Neural cell (in vitro differentiated cells): ENCODE measurements around the gene ATP6AP1. TPM values are rescaled to one million over a fixed set of nuclear protein-coding genes. Genes with fewer than 3 reads are reported as not detected.

ENCODE experiments used
- H2AFZ ChIP-seq: fragments of 200-600, 300-800 bp; sonication (generic), shearing (Covaris generic); 2 replicates; pipeline ENCODE4 v1.6.0; 2014; ENCODE audit warnings: low read depth, mild to moderate bottlenecking, antibody characterized with exemption, low read length, moderate library complexity
- H3F3A ChIP-seq: fragments of 200-600 bp; shearing (Covaris generic); 2 replicates; pipeline ENCODE4 v1.6.1; 2016; ENCODE audit warnings: mild to moderate bottlenecking, moderate library complexity, mixed read lengths, antibody characterized with exemption, low read length; ENCODE audit not compliant: insufficient read depth, poor library complexity, severe bottlenecking
- H3K27ac ChIP-seq: fragments of 200-600, 300-800 bp; sonication (generic), shearing (Covaris generic); 2 replicates; pipeline ENCODE4 v1.5.1; 2014; ENCODE audit warnings: mild to moderate bottlenecking, low read length, moderate library complexity
- H3K27me3 ChIP-seq: fragments of 300-800, 200-600 bp; sonication (generic), shearing (Covaris generic); 2 replicates; pipeline ENCODE4 v1.6.0; 2014; ENCODE audit warnings: mild to moderate bottlenecking, low read depth, low read length, moderate library complexity; ENCODE audit not compliant: insufficient read depth
- H3K36me3 ChIP-seq: fragments of 300-800, 200-600 bp; sonication (generic), shearing (Covaris generic); 2 replicates; pipeline ENCODE4 v1.5.1; 2014; ENCODE audit warnings: mild to moderate bottlenecking, antibody characterized with exemption, low read length, moderate library complexity; ENCODE audit not compliant: insufficient read depth
- H3K4me2 ChIP-seq: fragments of 300-800, 200-600 bp; sonication (generic), shearing (Covaris generic); 2 replicates; pipeline ENCODE4 v1.6.0; 2014; ENCODE audit warnings: mild to moderate bottlenecking, low read length
- H3K4me3 ChIP-seq: fragments of 300-800, 200-600 bp; sonication (generic), shearing (Covaris generic); 2 replicates; pipeline ENCODE4 v1.5.1; 2014; ENCODE audit warnings: mild to moderate bottlenecking, low read length, moderate library complexity
- H3K79me2 ChIP-seq: fragments of 200-600 bp; shearing (Covaris generic); replicated peaks from 2 replicates; pipeline ENCODE4 v1.6.0; 2014; ENCODE audit warnings: mild to moderate bottlenecking, low read length, moderate library complexity; ENCODE audit not compliant: insufficient read depth
- H3K9ac ChIP-seq: fragments of 300-800, 200-600 bp; sonication (generic), shearing (Covaris generic); 2 replicates; pipeline ENCODE4 v1.6.1; 2016; ENCODE audit warnings: mild to moderate bottlenecking, low read length, mixed read lengths
- H3K9me2 ChIP-seq: fragments of 200-600 bp; shearing (Covaris generic); 2 replicates; pipeline ENCODE4 v1.6.1; 2016; ENCODE audit warnings: mild to moderate bottlenecking, low read length, mixed read lengths; ENCODE audit not compliant: insufficient read depth
- H3K9me3 ChIP-seq: fragments of 200-600, 300-800 bp; sonication (generic), shearing (Covaris generic); 2 replicates; pipeline ENCODE4 v1.6.1; 2016; ENCODE audit warnings: mild to moderate bottlenecking, mixed run types, low read length, moderate library complexity, mixed read lengths
- H4K20me1 ChIP-seq: fragments of 200-600 bp; shearing (Covaris generic); 2 replicates; pipeline ENCODE4 v1.6.1; 2016; ENCODE audit warnings: mild to moderate bottlenecking, mixed run types; ENCODE audit not compliant: insufficient read depth
- CTCF ChIP-seq: fragments of 450-650 bp; IDR thresholded peaks from 2 replicates; pipeline ENCODE4 v1.5.1; 2014; ENCODE audit warnings: antibody characterized with exemption, mild to moderate bottlenecking, moderate library complexity; ENCODE audit not compliant: poor library complexity, severe bottlenecking
- EP300 ChIP-seq: fragments of 450-650 bp; conservative IDR thresholded peaks from 2 replicates; pipeline ENCODE4 v1.6.1; 2014; ENCODE audit warnings: antibody characterized with exemption, mild to moderate bottlenecking, moderate library complexity; ENCODE audit not compliant: poor library complexity, severe bottlenecking
- EZH2 ChIP-seq: fragments of 200-600, 300-800 bp; shearing (Covaris generic), sonication (generic); IDR thresholded peaks from 2 replicates; pipeline ENCODE4 v1.6.1; 2014; ENCODE audit warnings: antibody characterized with exemption, low read length, borderline replicate concordance, mild to moderate bottlenecking; ENCODE audit not compliant: insufficient read depth, poor library complexity, severe bottlenecking
- MXI1 ChIP-seq: fragments of 450-650 bp; conservative IDR thresholded peaks from 2 replicates; pipeline ENCODE4 v1.6.1; 2014; ENCODE audit warnings: antibody characterized with exemption, mild to moderate bottlenecking; ENCODE audit not compliant: poor library complexity, severe bottlenecking
- POLR2AphosphoS5 ChIP-seq: IDR thresholded peaks from 2 replicates; pipeline ENCODE4 v1.6.1; 2012
- RAD21 ChIP-seq: fragments of 450-650 bp; conservative IDR thresholded peaks from 2 replicates; pipeline ENCODE4 v1.6.1; 2014; ENCODE audit warnings: antibody characterized with exemption, mild to moderate bottlenecking, moderate library complexity
- REST ChIP-seq: IDR thresholded peaks from 2 replicates; pipeline ENCODE4 v1.6.1; 2012; ENCODE audit warnings: borderline replicate concordance
- SMC3 ChIP-seq: fragments of 450-650 bp; conservative IDR thresholded peaks from 2 replicates; pipeline ENCODE4 v1.6.1; 2014; ENCODE audit warnings: antibody characterized with exemption, mild to moderate bottlenecking, moderate library complexity; ENCODE audit not compliant: poor library complexity
- TAF1 ChIP-seq: IDR thresholded peaks from 2 replicates; pipeline ENCODE4 v1.6.1; 2012; ENCODE audit warnings: low read depth
- polyA plus RNA-seq: library from polyadenylated mRNA; depleted of rRNA; stranded (reverse); fragments of >200 nt; gene quantifications from 2 replicates; pipeline ENCODE4 v1.2.3, GENCODE V29; 2014

The ATP6AP1 gene
- polyA plus RNA-seq, 1 donor from 2014 or later: 126 TPM

DNA sequence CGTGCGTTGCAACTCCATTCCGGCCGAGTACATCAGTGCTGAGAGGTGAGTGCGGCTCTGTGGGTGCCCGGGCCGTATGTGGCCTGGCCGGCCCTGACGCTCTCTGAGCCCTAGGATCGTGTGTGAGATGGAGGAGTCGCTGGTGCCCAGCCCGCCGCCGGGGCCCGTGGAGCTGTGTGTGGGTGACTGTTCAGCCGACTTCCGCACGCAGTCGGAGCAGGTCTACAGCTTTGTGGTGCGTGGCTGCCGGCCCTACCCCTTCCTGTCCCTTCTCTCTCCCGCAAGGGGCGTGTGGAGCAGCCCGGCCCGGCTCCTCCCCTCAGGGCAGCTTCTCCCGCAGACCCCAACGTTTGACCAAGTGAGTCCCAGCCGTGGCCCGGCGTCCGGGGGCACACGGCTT, 37.6 kb downstream of the ATP6AP1 start:
- Histone ChIP-seq H3K27me3 (no peaks in the 10 kb centered on the region), H3K4me2 (no peak overlapping the region), H3K9me2 (no peaks in the 10 kb centered on the region), H3K9me3 (no peaks in the 10 kb centered on the region), H3K36me3 (no peaks in the 10 kb centered on the region), H3K4me3 (no peak overlapping the region), H3K79me2 (no peaks in the 10 kb centered on the region), H2AFZ (no peak overlapping the region), H4K20me1 (no peaks in the 10 kb centered on the region), H3K9ac (no peak overlapping the region), H3F3A (no peaks in the 10 kb centered on the region), H3K27ac (no peak overlapping the region)
- TF ChIP-seq RAD21 (no peak), SMC3 (no peak), CTCF (no peak), EP300 (no peak)

DNA sequence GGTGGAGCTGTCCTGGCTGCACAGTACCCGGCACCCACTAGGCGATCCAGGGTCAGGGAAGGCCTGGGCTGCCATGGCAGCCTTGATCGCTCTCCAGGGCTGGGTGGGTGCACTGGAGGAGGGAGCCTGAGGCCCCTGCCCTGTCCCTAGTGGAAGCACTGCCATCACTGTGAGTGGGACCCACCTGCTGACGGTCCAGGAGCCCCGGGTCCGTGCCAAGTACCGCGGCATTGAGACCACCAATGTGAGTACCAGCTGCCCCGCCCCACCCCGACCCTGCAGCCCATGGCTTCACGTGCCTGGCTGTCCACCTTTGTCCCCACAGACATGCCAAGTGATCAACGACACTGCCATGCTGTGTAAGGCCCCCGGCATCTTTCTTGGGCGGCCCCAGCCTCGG, 38.4 kb downstream of the ATP6AP1 start:
- Histone ChIP-seq H3K4me2 (no peak overlapping the region), H3K9me3 (no peaks in the 10 kb centered on the region), H3K27me3 (no peaks in the 10 kb centered on the region), H3K36me3 (no peaks in the 10 kb centered on the region), H2AFZ (no peak overlapping the region), H3K9me2 (no peaks in the 10 kb centered on the region), H3K27ac (no peak overlapping the region), H3K4me3 (no peak overlapping the region), H4K20me1 (no peaks in the 10 kb centered on the region), H3K79me2 (no peaks in the 10 kb centered on the region), H3K9ac (no peak overlapping the region), H3F3A (no peaks in the 10 kb centered on the region)
- TF ChIP-seq EP300: no peak
- TF ChIP-seq EZH2: no peak
- TF ChIP-seq RAD21: no peak
- TF ChIP-seq TAF1: no peak
- no peak for TF ChIP-seq MXI1
- no peak for TF ChIP-seq SMC3
- no peak for TF ChIP-seq POLR2AphosphoS5
- TF ChIP-seq CTCF: no peak
- TF ChIP-seq REST: no peak
